NB4 (cell line): ENCODE data around the gene SLC22A23.

Experiments used
- DNase-seq: peaks from one replicate; pipeline ENCODE4 v3.0.0; 2010; ENCODE audit warnings: low read depth
- H3K4me3 ChIP-seq: one replicate; pipeline ENCODE4 v1.5.1; 2011; ENCODE audit warnings: mild to moderate bottlenecking, low read depth, low read length, moderate library complexity
- CTCF ChIP-seq: IDR thresholded peaks from one replicate; pipeline ENCODE4 v1.5.1; 2012; ENCODE audit warnings: low read depth, low read length
- MAX ChIP-seq: IDR thresholded peaks from 2 replicates; pipeline ENCODE4 v1.6.1; 2011; ENCODE audit warnings: low read depth, low read length
- MYC ChIP-seq: IDR thresholded peaks from 2 replicates; pipeline ENCODE4 v1.6.1; 2011; ENCODE audit warnings: low read depth, low read length
- POLR2A ChIP-seq: IDR thresholded peaks from 2 replicates; pipeline ENCODE4 v1.6.1; 2011; ENCODE audit warnings: mild to moderate bottlenecking; ENCODE audit not compliant: insufficient read length; ENCODE audit errors: extremely low read depth

Gene SLC22A23

GRCh38 chr6:3261921-3262320, 194.9 kb downstream of the SLC22A23 start:
- DNase-seq, result no peak
- TF ChIP-seq POLR2A, result no peak
- no peak for TF ChIP-seq MYC
- no peak for TF ChIP-seq MAX
- TF ChIP-seq CTCF, result no peak
- H3K4me3 ChIP-seq, result peak overlapping the region; percentile 16

GRCh38 chr6:3261518-3261820, 195.4 kb downstream of the SLC22A23 start:
- peak overlapping the region; percentile 16 for H3K4me3 ChIP-seq
- no peak for DNase-seq
- TF ChIP-seq MAX, result no peak
- no peak for TF ChIP-seq MYC
- no peak for TF ChIP-seq POLR2A
- no peak for TF ChIP-seq CTCF

GRCh38 chr6:3260772-3261517, 195.9 kb downstream of the SLC22A23 start:
- TF ChIP-seq POLR2A (no peak), CTCF (no peak), MAX (no peak), MYC (no peak)
- peak overlapping the region; percentile 97 for H3K4me3 ChIP-seq
- DNase-seq, result no peak

GRCh38 chr6:3260296-3260695, 196.6 kb downstream of the SLC22A23 start:
- no peak for TF ChIP-seq POLR2A
- TF ChIP-seq MAX, result no peak
- no peak for TF ChIP-seq CTCF
- TF ChIP-seq MYC, result no peak
- H3K4me3 ChIP-seq, result peak overlapping the region; percentile 97
- DNase-seq, result no peak

- peak overlapping the region; percentile 97 for H3K4me3 ChIP-seq
- DNase-seq, result peak; percentile 72
- TF ChIP-seq MYC (peak; percentile 80), MAX (peak; percentile 90), CTCF (no peak)
Measured at GRCh38 chr6:3259491-3259958, 197.3 kb downstream of the SLC22A23 start.
